KBM-7 (cell line): ENCODE measurements around the gene PBX4.

Source experiments
- DNase-seq: peaks from one replicate; pipeline ENCODE4 v3.0.0-alpha.2; 2015
- in situ Hi-C: fragments of 300-500 bp; cut with MboI; formaldehyde crosslinking; loops from 2 replicates; pipeline ENCODE4 v1.14.3; 2020; ENCODE audit warnings: low sequenced_read_pairs, low pct_unique_long_range_greater_than_20kb, mixed read lengths

PBX4 gene

DNA sequence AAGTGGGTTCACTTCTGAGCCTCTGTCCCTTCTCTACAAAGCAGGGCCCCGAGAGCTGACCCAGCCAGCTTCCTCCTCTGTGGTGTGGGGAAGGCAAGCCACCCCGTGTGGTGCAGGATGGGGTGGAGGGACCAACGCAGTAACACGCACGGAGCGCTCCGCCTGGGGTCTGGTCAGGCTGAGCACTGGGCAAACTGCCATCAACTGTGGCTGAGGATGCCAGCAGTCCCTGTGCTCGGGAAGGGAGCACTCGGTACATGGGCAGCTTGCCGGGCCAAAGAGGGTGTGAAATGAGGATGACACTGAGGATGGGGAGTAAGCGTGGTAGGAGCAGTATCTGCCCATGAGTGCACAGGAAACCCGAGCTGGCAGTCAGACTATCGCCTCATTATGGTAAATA is 32.6 kb upstream of the PBX4 start:
- in situ Hi-C loops, result no loop called here
- no peak for DNase-seq

- DNase-seq, result no peak
- in situ Hi-C loops, result no loop called here
Measured at GRCh38 chr19:19650331-19650730, 31.8 kb upstream of the PBX4 start.

DNA sequence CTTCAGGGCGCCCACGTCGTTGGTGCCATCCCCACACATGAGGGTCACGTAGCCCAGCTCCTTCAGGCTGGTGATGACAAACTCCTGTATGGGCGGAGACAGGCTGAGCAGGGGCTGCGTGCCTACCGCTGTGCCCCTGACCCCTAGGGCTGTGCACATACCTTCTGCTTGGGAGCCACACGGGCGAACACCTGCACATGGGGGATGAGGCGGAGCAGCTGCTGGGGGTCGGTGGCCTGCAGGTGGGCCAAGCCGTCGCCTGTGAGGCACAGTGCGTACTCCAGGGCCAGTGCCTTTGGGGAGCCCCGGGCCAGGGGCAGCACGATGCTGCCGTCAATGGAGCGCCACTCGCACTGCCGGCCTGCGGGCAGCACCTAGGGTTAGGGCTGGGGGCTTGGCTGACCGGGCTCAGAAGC is 31.1 kb upstream of the PBX4 start:
- DNase-seq, result no peak
- in situ Hi-C loops, result loop anchor here (10.0 kb wide), 1 partner anchor 115 kb away; the partner anchor contains the start of gene CILP2

DNA sequence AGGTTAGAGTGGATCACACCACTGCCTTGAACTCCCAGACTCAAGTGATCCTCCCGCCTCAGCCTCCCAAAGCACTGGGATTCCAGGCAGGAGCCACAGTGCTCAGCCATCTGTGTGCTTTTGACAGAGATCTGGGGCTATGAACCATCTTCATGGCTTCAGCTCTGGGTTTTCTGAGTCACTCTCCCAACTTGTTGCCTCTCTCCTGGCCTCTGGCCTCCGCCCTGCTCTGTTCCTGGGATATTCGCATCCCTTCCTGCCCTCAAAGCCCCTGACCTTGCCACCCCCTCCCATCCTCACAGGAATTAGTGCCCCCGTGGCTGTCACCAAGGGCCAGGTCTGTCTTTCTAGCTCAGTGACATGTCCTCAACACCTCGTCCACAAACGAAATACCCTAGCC is 30.7 kb upstream of the PBX4 start:
- in situ Hi-C loops, result loop anchor here (10.0 kb wide), 1 partner anchor 114 kb away; the partner anchor contains the start of gene CILP2
- no peak for DNase-seq

GRCh38 chr19:19647037-19647835 is 28.7 kb upstream of the PBX4 start:
- in situ Hi-C loops, result loop anchor here (10.0 kb wide), 1 partner anchor 112 kb away; the partner anchor contains the start of gene CILP2
- no peak for DNase-seq

GRCh38 chr19:19645233-19645870 is 26.9 kb upstream of the PBX4 start:
- in situ Hi-C loops, result loop anchor here (10.0 kb wide), 1 partner anchor 111 kb away; the partner anchor contains the start of gene CILP2
- DNase-seq, result no peak

GRCh38 chr19:19644054-19644388 is 25.5 kb upstream of the PBX4 start:
- in situ Hi-C loops, result loop anchor here (10.0 kb wide), 1 partner anchor 109 kb away; the partner anchor contains the start of gene CILP2
- DNase-seq, result no peak

DNA sequence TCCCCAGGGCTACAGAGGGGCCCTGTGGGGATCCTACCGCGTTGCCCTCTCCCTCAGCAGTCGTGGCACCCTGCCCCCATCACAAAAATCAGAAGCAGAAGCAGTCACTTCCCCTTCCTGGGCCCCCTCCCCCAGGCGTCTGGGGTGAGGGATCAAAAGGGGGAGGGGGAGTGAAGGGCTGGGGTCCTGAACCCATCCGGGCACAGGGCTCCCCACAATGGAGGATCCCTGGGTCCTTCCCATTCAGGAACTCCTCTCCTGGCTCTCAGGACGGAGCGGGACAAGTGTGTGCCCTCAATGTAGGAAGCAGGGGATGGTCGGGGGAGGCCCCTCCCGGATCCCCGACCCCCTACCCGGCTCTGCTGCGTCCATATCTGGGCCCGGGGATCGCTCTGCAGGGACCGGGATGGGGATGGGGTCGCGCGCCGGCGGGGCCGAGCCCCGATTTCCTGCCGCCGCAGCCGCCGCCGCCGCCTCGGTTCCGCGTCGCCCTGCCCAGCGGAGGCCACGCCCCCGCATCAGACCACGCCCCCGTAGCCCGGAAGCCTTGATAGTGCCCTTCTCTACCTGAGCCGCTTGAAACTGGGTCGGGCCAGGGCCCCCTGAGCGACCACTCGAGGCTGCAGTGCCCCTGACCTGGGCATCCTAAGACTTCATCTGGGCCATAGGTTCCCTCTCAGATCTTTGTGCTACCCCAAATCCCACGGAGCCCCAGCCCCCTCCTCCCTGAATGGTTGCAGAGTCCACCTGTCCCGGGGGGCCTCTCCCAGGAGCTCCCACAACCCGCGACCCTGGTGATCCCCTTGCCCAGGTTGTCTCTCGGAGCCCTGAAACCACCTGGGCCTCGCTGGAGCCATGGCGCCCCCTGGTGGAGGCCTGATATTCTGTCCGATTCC is 24.9 kb upstream of the PBX4 start, which contains the start of gene GMIP:
Gene GMIP (minus strand): TSS at position 500 of the 896 bp plus-strand sequence. CDS start 128 bp downstream, at position 372.
- peak; percentile 80 for DNase-seq
- in situ Hi-C loops, result loop anchor here (10.0 kb wide), 1 partner anchor 109 kb away; the partner anchor contains the start of gene CILP2

DNA sequence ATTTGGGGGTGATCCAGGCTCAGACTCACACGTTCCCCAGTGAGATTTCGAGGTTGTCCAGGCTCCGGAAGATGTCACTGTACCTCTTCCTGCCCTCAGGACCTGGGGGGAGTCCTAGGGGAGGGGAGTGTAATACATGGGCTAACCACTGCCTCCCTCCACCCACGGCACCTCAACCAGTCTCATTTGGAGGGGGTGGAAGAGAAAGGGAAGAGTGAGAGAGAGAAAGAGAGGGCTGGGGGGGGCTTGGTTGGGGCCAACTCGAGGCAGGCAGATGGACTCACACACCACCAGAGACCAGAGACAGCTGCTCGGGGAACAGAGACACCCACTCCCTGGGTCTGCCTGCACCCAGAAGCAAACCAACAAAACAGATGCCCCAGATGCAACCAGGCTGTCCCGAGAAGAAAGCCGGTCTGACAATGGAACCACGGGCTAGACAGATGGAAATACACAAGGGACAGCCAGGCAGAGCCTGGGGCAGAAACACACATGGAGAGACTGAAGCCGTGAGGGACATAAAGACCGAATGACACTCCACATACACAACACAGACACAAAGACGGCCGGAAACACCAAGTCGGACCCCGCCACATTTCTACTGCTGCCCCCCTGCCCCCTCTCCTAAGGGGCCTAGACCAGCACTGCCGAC is 24.1 kb upstream of the PBX4 start:
- in situ Hi-C loops, result loop anchor here (10.0 kb wide), 1 partner anchor 108 kb away; the partner anchor contains the start of gene CILP2
- peak; percentile 52 for DNase-seq

- DNase-seq, result no peak
- in situ Hi-C loops, result no loop called here
Measured at GRCh38 chr19:19637523-19638251, 19.2 kb upstream of the PBX4 start.

DNA sequence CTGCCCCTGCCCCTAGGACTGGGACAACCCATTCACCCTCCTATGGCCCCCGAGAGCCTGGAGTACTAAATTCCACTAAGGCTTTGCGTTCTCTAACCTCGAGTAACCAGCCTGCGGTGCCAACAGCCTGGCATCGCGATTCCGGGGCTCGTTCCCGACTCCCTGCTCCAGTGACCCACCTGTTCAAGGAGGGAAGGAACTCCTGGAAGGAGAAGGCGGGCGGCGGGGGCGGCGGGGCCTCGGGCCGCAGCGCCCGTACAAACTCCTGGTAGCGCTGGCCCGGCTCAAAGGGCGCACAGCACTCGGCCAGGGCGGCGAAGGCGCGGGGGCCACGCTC is 18.7 kb upstream of the PBX4 start:
- no peak for DNase-seq
- in situ Hi-C loops, result no loop called here

GRCh38 chr19:19636573-19637185 is 18.2 kb upstream of the PBX4 start:
- DNase-seq, result no peak
- in situ Hi-C loops, result no loop called here

GRCh38 chr19:19635313-19635702 is 16.8 kb upstream of the PBX4 start:
- in situ Hi-C loops, result no loop called here
- no peak for DNase-seq

DNA sequence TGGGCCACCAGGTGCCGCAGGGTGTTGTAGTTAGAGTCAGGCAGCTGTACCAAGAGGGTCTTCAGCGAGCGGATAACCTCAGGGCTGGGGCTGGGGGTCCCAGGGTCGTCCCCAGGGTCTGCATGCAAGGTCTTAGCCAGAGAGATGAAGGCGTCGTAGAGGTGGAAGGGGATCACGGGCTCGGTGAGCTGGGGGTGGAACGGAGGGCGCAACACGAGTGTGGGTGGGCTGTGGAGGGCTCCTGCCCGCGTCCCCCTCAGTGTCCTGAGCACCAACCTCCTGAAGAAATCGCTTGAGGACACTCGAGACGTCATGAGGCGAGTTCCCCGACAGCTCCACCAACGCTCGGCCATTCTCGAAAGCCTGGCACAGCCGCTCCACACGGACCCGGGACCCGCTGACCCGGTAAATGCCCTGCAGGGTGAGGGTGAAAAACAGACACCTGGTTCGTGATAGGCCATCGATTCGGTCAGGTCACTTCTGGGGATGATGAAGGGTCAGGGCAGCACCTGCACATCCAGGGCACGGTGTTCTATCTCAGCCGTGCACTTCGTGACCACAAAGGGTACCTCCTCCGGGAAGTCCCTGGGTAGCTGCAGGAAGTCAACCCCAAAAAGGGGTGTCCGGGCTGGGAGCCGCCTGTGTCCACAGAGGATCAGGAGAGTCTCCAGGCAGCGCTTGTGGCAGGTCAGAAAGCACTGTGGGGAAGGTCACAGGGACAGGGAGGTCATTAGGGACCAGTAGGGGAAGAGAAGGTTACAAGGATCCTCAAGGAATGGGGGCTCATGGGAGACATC is 16.2 kb upstream of the PBX4 start:
- DNase-seq, result no peak
- in situ Hi-C loops, result no loop called here

DNA sequence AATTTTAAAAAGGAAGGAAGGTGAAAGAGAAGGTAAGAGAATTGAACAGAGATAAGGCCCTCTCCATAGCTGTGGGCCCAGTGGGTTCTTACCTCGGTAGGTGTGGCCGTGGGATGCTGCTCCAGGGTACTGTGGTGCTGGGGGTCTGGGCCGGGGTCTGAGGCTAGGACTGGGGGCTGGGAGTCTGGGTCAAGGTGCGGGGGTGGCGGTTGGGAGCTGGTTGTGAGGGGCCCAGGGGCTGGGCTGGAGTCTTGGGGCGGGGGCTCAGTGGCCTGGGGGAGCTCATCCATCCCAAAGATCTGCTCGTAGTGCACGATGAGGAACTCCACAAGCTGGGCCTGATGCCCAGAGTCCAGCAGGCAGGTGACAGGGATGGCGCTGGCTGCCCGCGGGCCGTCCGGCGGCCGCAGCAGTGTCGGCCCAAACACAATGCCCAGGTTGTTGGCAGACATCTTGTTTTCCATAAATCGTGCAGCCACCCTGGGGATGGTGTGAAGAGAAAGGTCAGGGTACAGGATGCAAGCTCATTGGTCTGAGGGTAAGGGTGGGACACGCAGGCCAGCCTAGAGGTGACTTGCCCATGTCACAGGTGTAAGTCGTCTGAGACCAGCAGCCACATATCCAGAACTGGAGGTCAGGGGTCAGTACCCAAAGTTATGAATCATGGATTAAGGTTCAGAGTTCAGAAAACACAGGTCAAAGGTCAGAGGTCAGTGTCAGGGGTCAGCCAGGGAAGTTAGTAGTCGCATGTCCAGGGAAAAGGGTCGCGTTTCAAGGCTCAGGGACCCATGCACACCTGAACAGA is 15.4 kb upstream of the PBX4 start:
- DNase-seq, result no peak
- in situ Hi-C loops, result no loop called here

GRCh38 chr19:19632661-19633060 is 14.2 kb upstream of the PBX4 start:
- in situ Hi-C loops, result no loop called here

More at GRCh38 chr19:19632661-19633060, 14.2 kb upstream of the PBX4 start:
- DNase-seq, result no peak
